Measurements from ENCODE around the gene MEF2A.

DNA sequence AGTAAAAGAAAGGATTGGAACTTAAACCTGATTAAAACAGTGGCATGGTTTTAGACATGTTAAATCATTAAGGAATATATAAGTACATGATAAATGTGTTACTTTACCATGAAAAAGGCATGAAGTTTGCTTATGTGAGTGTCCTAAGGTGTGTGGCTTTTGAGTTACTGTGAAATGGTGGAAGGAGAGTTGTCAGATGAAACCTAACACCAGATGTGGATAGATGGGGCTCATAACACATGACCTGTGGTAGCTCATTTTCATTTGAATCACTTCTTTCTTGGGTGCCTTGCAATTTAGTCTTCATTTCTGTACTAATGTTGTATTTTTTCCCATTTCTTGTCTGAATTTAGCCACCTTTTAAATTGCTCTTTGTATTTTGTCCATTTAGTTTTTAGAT lies 13.0 kb downstream of the MEF2A start:
- TF ChIP-seq POLR2AphosphoS5 (IDR thresholded peaks at IDR 0.05; ENCODE audit: low read depth, low read length) (no peak), POLR2A (IDR thresholded peaks at IDR 0.05; ENCODE audit: low read depth, low read length) (no peak)
